NCI-H1930 (cell line): ENCODE data around the gene MOB1A.

Source experiments
- DNase-seq, 2 experiments: peaks; one replicate each; lab custom pipeline; 2025; lab: John Stamatoyannopoulos, UW

The MOB1A gene

GRCh38 chr2:74103763-74104162, 74.9 kb downstream of the MOB1A start:
- no peak for DNase-seq
